Measurements from ENCODE around the gene VGLL3.
"Not testable (repeated sequence)": the region's sequence is repeated elsewhere in the genome, so short reads cannot be mapped to it uniquely, and the experiment has no call there.

Gene VGLL3

GRCh38 chr3:86985181-86985826 lies 5.6 kb downstream of the VGLL3 start:
- no peak for DNase-seq (ENCODE audit: low read depth)
- no peak for TF ChIP-seq CTCF (IDR thresholded peaks at IDR 0.05; ENCODE audit: control insufficient read depth, insufficient read depth, low read depth, low read length, missing control alignments)
- H3K4me3 ChIP-seq (ENCODE audit: control insufficient read depth, low read depth, low read length), result no peak overlapping the region

- H3K4me3 ChIP-seq (ENCODE audit: control insufficient read depth, low read depth, low read length), result no peak overlapping the region
- TF ChIP-seq CTCF (IDR thresholded peaks at IDR 0.05; ENCODE audit: control insufficient read depth, insufficient read depth, low read depth, low read length, missing control alignments), result no peak
- DNase-seq (ENCODE audit: low read depth), result no peak
Observed at GRCh38 chr3:86984271-86984670, 6.7 kb downstream of the VGLL3 start.

- DNase-seq (ENCODE audit: low read depth), result peak; percentile 80
Observed at GRCh38 chr3:86982883-86983282, 8.1 kb downstream of the VGLL3 start.

GRCh38 chr3:86978111-86978551 lies 12.8 kb downstream of the VGLL3 start:
- H3K4me3 ChIP-seq (ENCODE audit: control insufficient read depth, low read depth, low read length), result no peak overlapping the region
- no peak for DNase-seq (ENCODE audit: low read depth)
- TF ChIP-seq CTCF (IDR thresholded peaks at IDR 0.05; ENCODE audit: control insufficient read depth, insufficient read depth, low read depth, low read length, missing control alignments), result no peak

More at GRCh38 chr3:86982883-86983282, 8.1 kb downstream of the VGLL3 start:
- TF ChIP-seq CTCF (IDR thresholded peaks at IDR 0.05; ENCODE audit: control insufficient read depth, insufficient read depth, low read depth, low read length, missing control alignments), result no peak
- no peak overlapping the region for H3K4me3 ChIP-seq (ENCODE audit: control insufficient read depth, low read depth, low read length)

GRCh38 chr3:86976219-86976618 lies 14.7 kb downstream of the VGLL3 start:
- no peak for TF ChIP-seq CTCF (IDR thresholded peaks at IDR 0.05; ENCODE audit: control insufficient read depth, insufficient read depth, low read depth, low read length, missing control alignments)
- no peak overlapping the region for H3K4me3 ChIP-seq (ENCODE audit: control insufficient read depth, low read depth, low read length)
- no peak for DNase-seq (ENCODE audit: low read depth)

- not testable (repeated sequence) for DNase-seq (ENCODE audit: low read depth); H3K4me3 ChIP-seq (ENCODE audit: control insufficient read depth, low read depth, low read length)
Observed at GRCh38 chr3:86974177-86974576, 16.8 kb downstream of the VGLL3 start.

- no peak overlapping the region for H3K4me3 ChIP-seq (ENCODE audit: control insufficient read depth, low read depth, low read length)
- no peak for DNase-seq (ENCODE audit: low read depth)
- TF ChIP-seq CTCF (IDR thresholded peaks at IDR 0.05; ENCODE audit: control insufficient read depth, insufficient read depth, low read depth, low read length, missing control alignments), result no peak
Observed at GRCh38 chr3:86973440-86973839, 17.5 kb downstream of the VGLL3 start.

Measured in AG09309 (cell line).